KOPT-K1 (cell line): ENCODE measurements around the gene TNFRSF25.
"Not testable (repeated sequence)": the region's sequence is repeated elsewhere in the genome, so short reads cannot be mapped to it uniquely, and the experiment has no call there.

Experiments
- H3K27ac ChIP-seq: fragments of 200-600 bp; sonication (generic); 2 replicates; pipeline ENCODE4 v1.5.1; 2016; ENCODE audit warnings: antibody characterized with exemption, mild to moderate bottlenecking, low read depth, low read length; ENCODE audit not compliant: poor library complexity, severe bottlenecking
- H3K36me3 ChIP-seq: fragments of 200-600 bp; sonication (generic); 2 replicates; pipeline ENCODE4 v1.5.1; 2017; ENCODE audit warnings: antibody characterized with exemption, mild to moderate bottlenecking, low read length, moderate library complexity; ENCODE audit not compliant: insufficient read depth
- H3K9me3 ChIP-seq: fragments of 200-600 bp; sonication (generic); 2 replicates; pipeline ENCODE4 v1.5.1; 2017; ENCODE audit warnings: antibody characterized with exemption, low read length, mild to moderate bottlenecking; ENCODE audit not compliant: insufficient read depth, poor library complexity, severe bottlenecking

Gene TNFRSF25

GRCh38 chr1:6431645-6432579 is 34.1 kb downstream of the TNFRSF25 start:
- not testable (repeated sequence) for H3K27ac ChIP-seq, H3K36me3 ChIP-seq, H3K9me3 ChIP-seq

GRCh38 chr1:6429660-6430411 is 36.1 kb downstream of the TNFRSF25 start:
- not testable (repeated sequence) for H3K36me3 ChIP-seq

GRCh38 chr1:6428453-6428852 is 37.5 kb downstream of the TNFRSF25 start:
- H3K36me3 ChIP-seq, H3K9me3 ChIP-seq, H3K27ac ChIP-seq: not testable (repeated sequence)

More at GRCh38 chr1:6429660-6430411, 36.1 kb downstream of the TNFRSF25 start:
- not testable (repeated sequence) for H3K27ac ChIP-seq, H3K9me3 ChIP-seq

- H3K9me3 ChIP-seq = no peaks in the 10 kb centered on the region
- H3K36me3 ChIP-seq = no peaks in the 10 kb centered on the region
- no peak overlapping the region for H3K27ac ChIP-seq
Measured at GRCh38 chr1:6427441-6428390, 38.3 kb downstream of the TNFRSF25 start.

GRCh38 chr1:6426972-6427350 is 39.0 kb downstream of the TNFRSF25 start:
- Histone ChIP-seq H3K27ac (no peak overlapping the region), H3K9me3 (no peaks in the 10 kb centered on the region), H3K36me3 (no peaks in the 10 kb centered on the region)

GRCh38 chr1:6426277-6426971 is 39.5 kb downstream of the TNFRSF25 start:
- H3K36me3 ChIP-seq = no peaks in the 10 kb centered on the region
- no peaks in the 10 kb centered on the region for H3K9me3 ChIP-seq
- no peak overlapping the region for H3K27ac ChIP-seq

GRCh38 chr1:6425658-6426057 is 40.3 kb downstream of the TNFRSF25 start:
- Histone ChIP-seq H3K27ac (no peak overlapping the region), H3K36me3 (no peaks in the 10 kb centered on the region), H3K9me3 (no peaks in the 10 kb centered on the region)

GRCh38 chr1:6424619-6425593 is 41.1 kb downstream of the TNFRSF25 start, which contains the start of gene ESPN:
ESPN (plus strand) TSS chr1:6424776; CDS start chr1:6424956, 180 bp downstream.
- Histone ChIP-seq H3K36me3 (no peaks in the 10 kb centered on the region), H3K27ac (no peak within 1 kb of the TSS), H3K9me3 (no peaks in the 10 kb centered on the region)

GRCh38 chr1:6424000-6424565 is 41.9 kb downstream of the TNFRSF25 start:
- Histone ChIP-seq H3K9me3 (no peaks in the 10 kb centered on the region), H3K36me3 (no peaks in the 10 kb centered on the region), H3K27ac (no peak overlapping the region)

GRCh38 chr1:6423321-6423999 is 42.5 kb downstream of the TNFRSF25 start:
- H3K9me3 ChIP-seq = no peaks in the 10 kb centered on the region
- H3K27ac ChIP-seq = no peak overlapping the region
- no peaks in the 10 kb centered on the region for H3K36me3 ChIP-seq

GRCh38 chr1:6421266-6421665 is 44.7 kb downstream of the TNFRSF25 start:
- Histone ChIP-seq H3K36me3 (no peaks in the 10 kb centered on the region), H3K9me3 (no peaks in the 10 kb centered on the region), H3K27ac (no peak overlapping the region)

- Histone ChIP-seq H3K27ac (no peak overlapping the region), H3K9me3 (no peaks in the 10 kb centered on the region), H3K36me3 (no peaks in the 10 kb centered on the region)
Measured at GRCh38 chr1:6420454-6421042, 45.4 kb downstream of the TNFRSF25 start.
